HG03175 (cell line): ENCODE data around the gene ISG15.
"Not testable (repeated sequence)": the region's sequence is repeated elsewhere in the genome, so short reads cannot be mapped to it uniquely, and the experiment has no call there.

ENCODE experiments used
- ATAC-seq: cut with Tn5 transposase; IDR thresholded peaks from one replicate; pipeline ENCODE4 v1.9.1; 2021; ENCODE audit warnings: mild to moderate bottlenecking, moderate library complexity; ENCODE audit not compliant: unreplicated experiment

Gene ISG15

GRCh38 chr1:974687-975328 lies 38.5 kb upstream of the ISG15 start:
- ATAC-seq: no peak

GRCh38 chr1:975365-975764 lies 37.9 kb upstream of the ISG15 start:
- ATAC-seq: no peak

DNA sequence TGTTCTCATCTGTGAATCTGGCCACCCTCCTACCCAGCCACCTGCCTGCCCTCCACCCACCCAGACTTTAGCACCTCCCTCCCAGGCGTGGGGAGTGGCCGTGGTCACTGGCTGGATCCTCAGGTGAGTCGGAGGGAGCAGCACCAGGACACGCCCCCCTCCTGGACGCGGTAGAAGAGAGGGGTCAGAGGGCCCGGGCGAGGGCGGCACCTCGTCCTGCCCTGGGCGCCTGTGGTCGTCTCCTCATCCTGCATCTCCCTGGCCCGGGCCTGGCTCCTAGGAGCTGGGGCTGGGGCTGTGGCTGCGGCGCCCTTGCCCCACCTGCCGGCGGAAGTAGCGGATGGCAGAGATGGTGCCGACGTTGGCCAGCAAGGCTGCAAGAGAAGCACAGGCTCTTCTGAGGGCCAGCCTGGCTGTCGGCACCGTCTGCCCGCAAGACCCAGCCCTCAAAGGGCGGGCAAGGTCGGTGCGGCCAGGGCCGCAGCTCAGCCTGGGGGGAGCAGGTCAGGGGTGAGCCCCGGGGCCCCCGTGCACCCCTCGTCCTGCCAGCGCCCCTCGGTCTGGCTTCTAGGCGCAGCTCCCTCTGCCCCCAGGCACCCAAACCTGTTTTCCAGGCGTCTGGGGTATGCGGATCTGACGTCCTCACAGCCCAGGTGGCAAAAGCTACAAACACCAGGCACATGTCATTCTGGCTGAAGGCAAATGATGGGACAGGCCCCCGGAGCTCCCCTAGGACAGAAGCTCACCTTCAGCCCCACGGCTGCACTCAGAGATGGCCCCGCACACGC lies 37.2 kb upstream of the ISG15 start:
- peak; percentile 59 for ATAC-seq

- ATAC-seq: not testable (repeated sequence)
These were observed 36.5 kb upstream of the ISG15 start for GRCh38 chr1:976791-977190.

GRCh38 chr1:978069-978834 lies 35.0 kb upstream of the ISG15 start:
- ATAC-seq: no peak

DNA sequence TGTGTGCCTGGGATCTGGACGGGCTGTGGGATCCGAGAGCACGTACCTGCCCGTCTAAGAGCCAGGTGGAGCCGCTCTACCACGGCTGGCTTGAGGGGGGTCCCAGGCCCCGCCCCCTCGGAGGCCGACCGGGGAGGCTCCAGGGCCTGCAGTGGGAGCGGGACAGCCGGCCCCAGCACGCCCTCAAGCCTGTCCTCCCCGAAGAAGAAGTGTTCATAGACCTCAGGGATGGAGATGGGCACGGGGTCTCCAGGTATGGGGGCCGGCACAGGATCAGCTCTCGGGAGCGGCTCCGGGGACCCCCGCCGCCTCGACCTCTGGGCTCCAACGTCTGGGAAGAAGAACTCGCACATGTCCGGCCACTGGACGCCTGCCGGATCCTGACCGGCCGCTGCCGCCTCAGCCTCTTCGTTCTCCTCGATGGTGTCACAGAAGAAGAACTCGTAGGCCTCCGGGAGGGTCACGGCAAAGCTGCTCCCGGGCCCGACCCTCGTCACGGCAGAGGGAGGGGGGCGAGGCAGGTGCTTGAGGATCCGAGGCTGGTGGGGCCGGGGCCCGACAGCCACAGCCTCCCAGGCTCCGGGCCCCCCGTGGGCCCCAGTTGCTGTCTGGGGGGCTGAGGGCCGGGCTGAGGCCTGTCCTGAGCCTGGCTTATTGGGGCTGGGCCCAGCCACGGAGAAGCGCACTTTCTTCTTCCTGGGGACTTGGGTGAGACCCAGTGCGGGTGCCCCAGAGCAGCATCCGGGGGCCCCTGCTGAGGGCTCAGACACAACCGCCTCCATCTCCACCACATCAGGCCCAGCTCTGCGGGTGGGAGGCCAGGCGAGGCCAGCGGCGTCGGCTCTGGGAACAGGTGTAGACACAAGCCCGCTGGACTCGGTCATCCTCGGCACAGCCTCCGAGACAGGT lies 34.2 kb upstream of the ISG15 start:
- no peak for ATAC-seq

DNA sequence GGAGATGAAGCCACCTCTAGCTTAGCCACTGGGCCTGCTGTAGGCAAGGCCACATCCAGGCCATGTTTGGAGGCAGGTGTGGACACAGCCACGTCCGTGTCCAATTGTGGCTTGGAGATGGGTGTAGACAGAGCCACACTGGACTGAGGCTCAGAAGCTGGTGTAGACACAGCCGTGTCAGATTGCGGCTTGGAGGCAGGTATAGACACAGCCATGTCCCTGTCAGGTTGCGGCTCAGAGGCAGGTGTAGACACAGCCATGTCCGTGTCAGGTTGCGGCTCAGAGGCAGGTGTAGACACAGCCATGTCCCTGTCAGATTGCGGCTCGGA lies 33.6 kb upstream of the ISG15 start:
- ATAC-seq: no peak

- no peak for ATAC-seq
These were observed 33.1 kb upstream of the ISG15 start for GRCh38 chr1:980137-980571.

GRCh38 chr1:980602-981395 lies 32.5 kb upstream of the ISG15 start:
- no peak for ATAC-seq

GRCh38 chr1:981491-981954 lies 31.8 kb upstream of the ISG15 start:
- ATAC-seq: no peak

GRCh38 chr1:981955-982558 lies 31.2 kb upstream of the ISG15 start, which contains the start of gene PERM1:
Gene PERM1 (minus strand): TSS chr1:982093. CDS start chr1:981029, 1,064 bp downstream.
- ATAC-seq: no peak

GRCh38 chr1:982765-983436 lies 30.4 kb upstream of the ISG15 start:
- no peak for ATAC-seq

GRCh38 chr1:983798-984475 lies 29.4 kb upstream of the ISG15 start:
- no peak for ATAC-seq

DNA sequence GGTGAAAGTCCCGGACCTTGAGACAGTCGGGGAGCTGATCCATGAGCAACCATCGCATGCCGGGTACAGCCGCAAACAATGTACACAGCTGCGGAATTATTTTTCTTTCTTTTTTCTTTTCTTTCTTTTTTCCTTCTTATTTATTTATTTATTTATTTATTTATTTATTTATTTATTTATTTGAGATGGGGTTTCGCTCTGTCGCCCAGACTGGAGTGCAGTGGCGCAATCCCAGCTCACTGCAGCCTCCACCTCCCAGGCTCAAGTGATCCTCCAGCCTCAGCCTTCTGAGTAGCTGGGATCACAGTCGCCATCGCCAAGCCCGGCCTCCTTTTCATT lies 28.9 kb upstream of the ISG15 start:
- ATAC-seq: no peak

- ATAC-seq: no peak
These were observed 28.2 kb upstream of the ISG15 start for GRCh38 chr1:985126-985525.

GRCh38 chr1:988061-988460 lies 25.2 kb upstream of the ISG15 start:
- ATAC-seq: not testable (repeated sequence)

GRCh38 chr1:991275-991674 lies 22.0 kb upstream of the ISG15 start:
- not testable (repeated sequence) for ATAC-seq

- no peak for ATAC-seq
These were observed 21.4 kb upstream of the ISG15 start for GRCh38 chr1:991895-992294.
